Esophagus squamous epithelium (tissue), 4 donors: ENCODE measurements around the gene CD8A.
"Not testable (repeated sequence)": the region's sequence is repeated elsewhere in the genome, so short reads cannot be mapped to it uniquely, and the experiment has no call there.

Source experiments
- CTCF ChIP-seq, 6 experiments: fragments of 450-650 bp in 4 of 6; fragments of 200-600 bp in 2 of 6; sonication (generic) in 2 of 6; IDR thresholded peaks; one replicate each; pipeline ENCODE4 v1.5.1; 2016 to 2019; ENCODE audit warnings: antibody characterized with exemption in 6 of 6, mild to moderate bottlenecking in 4 of 6, moderate library complexity in 4 of 6
- POLR2A ChIP-seq, 4 donors: fragments of 450-650 bp; IDR thresholded peaks; one replicate each; pipeline ENCODE4 v1.6.1; 2017; ENCODE audit warnings: antibody characterized with exemption in 4 of 4, mild to moderate bottlenecking in 4 of 4, moderate library complexity in 3 of 4

GRCh38 chr2:86739889-86740288 lies 50.8 kb downstream of the CD8A start:
- TF ChIP-seq CTCF, POLR2A (IDR thresholded peaks at IDR 0.05): not testable (repeated sequence)
